HG02884 (cell line): ENCODE results near the gene LIG1.
"Not testable (repeated sequence)": the region's sequence is repeated elsewhere in the genome, so short reads cannot be mapped to it uniquely, and the experiment has no call there.

Source experiments
- ATAC-seq: cut with Tn5 transposase; IDR thresholded peaks from one replicate; pipeline ENCODE4 v1.9.1; 2021; ENCODE audit warnings: mild to moderate bottlenecking, moderate library complexity; ENCODE audit not compliant: unreplicated experiment

The LIG1 gene

GRCh38 chr19:48122421-48122820 is 47.7 kb downstream of the LIG1 start:
- no peak for ATAC-seq

GRCh38 chr19:48121909-48122371 is 48.2 kb downstream of the LIG1 start:
- no peak for ATAC-seq

- ATAC-seq, result no peak
These were observed 49.1 kb downstream of the LIG1 start for GRCh38 chr19:48121066-48121465.

GRCh38 chr19:48120505-48120904 is 49.6 kb downstream of the LIG1 start:
- ATAC-seq, result no peak

- no peak for ATAC-seq
These were observed 52.0 kb downstream of the LIG1 start for GRCh38 chr19:48118131-48118517.

GRCh38 chr19:48117515-48118130 is 52.5 kb downstream of the LIG1 start:
- ATAC-seq, result no peak

GRCh38 chr19:48113190-48113917 is 56.8 kb downstream of the LIG1 start:
- no peak for ATAC-seq

GRCh38 chr19:48111280-48111679 is 58.9 kb downstream of the LIG1 start:
- no peak for ATAC-seq

- no peak for ATAC-seq
These were observed 59.7 kb downstream of the LIG1 start, which contains the start of gene PLA2G4C for GRCh38 chr19:48110350-48110966. PLA2G4C (minus strand) TSS chr19:48110817; CDS start chr19:48106529, 4,288 bp downstream.

GRCh38 chr19:48108997-48109782 is 61.0 kb downstream of the LIG1 start:
- no peak for ATAC-seq

- ATAC-seq, result no peak
These were observed 66.2 kb downstream of the LIG1 start for GRCh38 chr19:48103922-48104321.

GRCh38 chr19:48102870-48103751 is 67.0 kb downstream of the LIG1 start:
- ATAC-seq, result no peak

GRCh38 chr19:48095612-48096175 is 74.5 kb downstream of the LIG1 start:
- ATAC-seq, result no peak

GRCh38 chr19:48094855-48095203 is 75.3 kb downstream of the LIG1 start:
- no peak for ATAC-seq

GRCh38 chr19:48094129-48094854 is 75.9 kb downstream of the LIG1 start:
- no peak for ATAC-seq

- ATAC-seq, result not testable (repeated sequence)
These were observed 78.9 kb downstream of the LIG1 start for GRCh38 chr19:48091111-48091718.

GRCh38 chr19:48090281-48090802 is 79.8 kb downstream of the LIG1 start:
- no peak for ATAC-seq

- ATAC-seq, result not testable (repeated sequence)
These were observed 81.2 kb downstream of the LIG1 start for GRCh38 chr19:48088991-48089390.
